Heart right ventricle (tissue), 16 donors: Measurements from ENCODE around the gene TLR4. TPM values are rescaled to one million over a fixed set of nuclear protein-coding genes. Genes with fewer than 3 reads are reported as not detected.

Experiments
- ATAC-seq, 8 donors: fragments of 200-7000 bp; cut with Tn5 transposase; one replicate each; pipeline ENCODE4 v1.9.1; 2020; ENCODE audit warnings: mild to moderate bottlenecking in 8 of 8, moderate library complexity in 8 of 8, moderate number of reproducible peaks in 1 of 8
- DNase-seq, 2 donors: peaks; one replicate each; pipeline ENCODE4 v3.0.0-alpha.2; 2020
- H3K27ac ChIP-seq, 10 donors: fragments of 200-600 bp; sonication (generic) in 2 of 10; one replicate each; pipeline versions ENCODE4 v1.5.0 to v1.8.0; 2020 to 2022; ENCODE audit warnings: mild to moderate bottlenecking in 3 of 10
- H3K27me3 ChIP-seq, 7 donors: fragments of 200-600 bp; one replicate each; pipeline ENCODE4 v1.8.0; 2021 to 2022; ENCODE audit warnings: mild to moderate bottlenecking in 2 of 7
- H3K36me3 ChIP-seq, 9 donors: fragments of 200-600 bp; sonication (generic) in 1 of 9; one replicate each; pipeline versions ENCODE4 v1.5.0 to v1.8.0; 2020 to 2022; ENCODE audit warnings: mild to moderate bottlenecking in 2 of 9
- H3K4me1 ChIP-seq, 9 donors: fragments of 200-600 bp; sonication (generic) in 1 of 9; one replicate each; pipeline versions ENCODE4 v1.5.0 to v1.8.0; 2020 to 2022; ENCODE audit warnings: mild to moderate bottlenecking in 4 of 9
- H3K4me3 ChIP-seq, 10 donors: fragments of 200-600 bp; sonication (generic) in 2 of 10; one replicate each; pipeline versions ENCODE4 v1.5.0 to v1.8.0; 2020 to 2022; ENCODE audit warnings: mild to moderate bottlenecking in 7 of 10, moderate library complexity in 2 of 10
- H3K9me3 ChIP-seq, 11 donors: fragments of 200-600 bp in 10 of 11; sonication (generic) in 2 of 11; one replicate each; pipeline versions ENCODE4 v1.5.0 to v1.8.0; 2013 to 2022; ENCODE audit warnings: mild to moderate bottlenecking in 2 of 11, control low read depth in 1 of 11, moderate library complexity in 1 of 11
- CTCF ChIP-seq, 9 donors: fragments of 200-600 bp; sonication (generic) in 2 of 9; IDR thresholded peaks; one replicate each; pipeline versions ENCODE4 v1.5.0 to v1.8.0; 2021 to 2022; ENCODE audit warnings: antibody characterized with exemption in 9 of 9, mild to moderate bottlenecking in 5 of 9, moderate library complexity in 1 of 9
- WGBS, 2 donors: extraction: QIAGEN DNeasy Blood & Tissue Kit; methylation state at CpG; one replicate each; pipeline ENCODE4 v1.1.7; 2013; ENCODE audit warnings: inconsistent platforms in 1 of 2; 5-methylcytosine and 5-hydroxymethylcytosine counted together
- intact Hi-C, 10 donors: fragments of 100-400 bp; cut with DNase I; formaldehyde crosslinking; loops; one replicate each; pipeline versions ENCODE4 v1.11.1 to v1.14.2; 2022
- polyA plus RNA-seq, 2 donors: library from polyadenylated mRNA; stranded (reverse); fragments of 200-250 nt; gene quantifications; one replicate each; pipeline ENCODE4 v1.2.3, GENCODE V29; 2013
- total RNA-seq, 10 donors: library from RNA; stranded (reverse); fragmentation: NEBNext Ultra II Directional in 3 of 10; extraction: Animal tissue kit (Norgen Biotek cat#: 25700) in 3 of 10; gene quantifications; one replicate each; pipeline versions ENCODE4 v1.2.1 to v1.2.4, GENCODE V29; 2021 to 2023
- donor health status: Arrhythmogenic right ventricular cardiomyopathy.
- donor health status: ischemic (EF 13 %, LVEDD 7.1; RV severe dilation, severe dysfunction).
- donor health status: healthy with polysubstance abuse.
- donor health status: DM: no; HTN: yes; CAD: no.
- donor health status: DM: no; HTN: no; CAD: no.
- donor health status: ischemic (EF 25% LVEDD 6.9; RV normal size, moderate dysfunction).
- donor health status: ischemic (EF 25% LVEDD 5.7; RV mildly dilated, moderate dysfunction).
- donor health status: healthy.
- donor health status: DM: yes; HTN: yes; CAD: no.
- donor health status: Ischemic cardiomyopathy.
- donor health status: ischemic (EF 35%, LVEDD 5.7; RV mildly dilated, moderate dysfunction).
- donor health status: nonischemic (EF 11% LVEDD 7.7; RV severe dilation, severe dysfunction).
- donor health status: DM: yes; HTN: yes; CAD: no.
- donor health status: PGD.
- donor health status: ischemic (EF 29% LVEDD 5.4; RV normal size, mild dysfunction).
- donor health status: nonischemic (EF 23%, LVEDD 6.1; RV moderate dilation, normal function).

The TLR4 gene
- total and polyA plus RNA-seq, 12 donors = 2.3 to 24.7 (median 10.5) TPM

DNA sequence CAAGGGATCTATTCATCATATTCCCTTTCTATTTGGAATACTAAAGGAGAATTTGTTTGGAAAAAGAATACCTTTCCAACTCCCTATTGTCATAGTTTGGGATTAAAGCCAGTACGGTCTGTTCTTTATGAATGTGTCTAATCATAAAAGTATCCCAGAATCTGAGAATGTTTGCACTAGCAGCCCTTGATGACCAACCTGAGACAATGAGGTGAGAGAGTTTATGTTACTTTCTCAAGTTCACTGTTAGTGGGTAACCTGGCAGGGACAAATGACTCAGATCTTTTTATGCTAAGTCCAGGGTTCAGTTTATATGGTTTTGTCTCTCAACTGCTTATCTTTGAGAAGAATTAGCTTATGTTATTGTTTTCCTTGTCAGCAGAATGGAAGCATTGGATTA, 25.3 kb upstream of the TLR4 start:
- H3K4me1 ChIP-seq = peaks cover 0 to 48% (median 14%) of the 10 kb centered on the region in 9 donors
- peaks cover 0 to 11% (median 0%) of the 10 kb centered on the region in 11 donors for H3K9me3 ChIP-seq
- intact Hi-C loops = loop anchor here in 1 of 10 donors (1.0 kb wide), 1 partner anchor 25 kb away; the partner anchor contains the start of gene TLR4
- DNase-seq (no peak), ATAC-seq (peak in 3 of 8 donors; percentile 30 to 67 (median 39))
- H3K27me3 ChIP-seq = no peaks in the 10 kb centered on the region
- no peaks in the 10 kb centered on the region for H3K36me3 ChIP-seq
- 0% methylated on average over 1 of the region's 1 CpG for whole genome bisulfite sequencing, 2 donors
- H3K4me3 ChIP-seq = peak overlapping the region in 2 of 10 donors; percentile 14 to 27
- TF ChIP-seq CTCF (IDR thresholded peaks at IDR 0.05) = no peak
- peak overlapping the region in 8 of 10 donors; percentile 30 to 79 (median 46) for H3K27ac ChIP-seq

- peaks cover 0 to 48% (median 14%) of the 10 kb centered on the region in 9 donors for H3K4me1 ChIP-seq
- no peak for TF ChIP-seq CTCF (IDR thresholded peaks at IDR 0.05)
- H3K36me3 ChIP-seq = no peaks in the 10 kb centered on the region
- intact Hi-C loops = loop anchor here in 1 of 10 donors (1.0 kb wide), 1 partner anchor 25 kb away; the partner anchor contains the start of gene TLR4
- peaks cover 0 to 11% (median 0%) of the 10 kb centered on the region in 11 donors for H3K9me3 ChIP-seq
- peak overlapping the region in 2 of 10 donors; percentile 14 to 27 for H3K4me3 ChIP-seq
- DNase-seq (no peak), ATAC-seq (peak in 3 of 8 donors; percentile 47 to 70 (median 64))
- H3K27ac ChIP-seq = peak overlapping the region in 8 of 10 donors; percentile 30 to 79 (median 46)
- WGBS, 2 donors = 40 to 49% methylated on average over 2 of the region's 2 CpGs
- no peaks in the 10 kb centered on the region for H3K27me3 ChIP-seq
Measured at GRCh38 chr9:117679416-117679815, 24.8 kb upstream of the TLR4 start.

GRCh38 chr9:117681888-117682287, 22.3 kb upstream of the TLR4 start:
- Histone ChIP-seq H3K4me1 (peaks cover 0 to 48% (median 14%) of the 10 kb centered on the region in 9 donors), H3K27ac (no peak overlapping the region), H3K9me3 (no peaks in the 10 kb centered on the region), H3K36me3 (no peaks in the 10 kb centered on the region), H3K4me3 (no peak overlapping the region), H3K27me3 (no peaks in the 10 kb centered on the region)
- intact Hi-C loops = no loop called here
- no peak for TF ChIP-seq CTCF (IDR thresholded peaks at IDR 0.05)
- WGBS, 2 donors = 65 to 85% methylated on average over 2 of the region's 2 CpGs
- DNase-seq (no peak), ATAC-seq (no peak)

GRCh38 chr9:117682955-117683710, 21.1 kb upstream of the TLR4 start:
- Histone ChIP-seq H3K36me3 (no peaks in the 10 kb centered on the region), H3K9me3 (peaks cover 0 to 2% (median 0%) of the 10 kb centered on the region in 11 donors), H3K4me1 (peaks cover 0 to 38% (median 10%) of the 10 kb centered on the region in 9 donors), H3K4me3 (no peak overlapping the region), H3K27me3 (no peaks in the 10 kb centered on the region), H3K27ac (no peak overlapping the region)
- no peak for DNase-seq
- 74 to 76% methylated on average over 3 of the region's 3 CpGs for WGBS, 2 donors
- TF ChIP-seq CTCF (IDR thresholded peaks at IDR 0.05) = no peak
- intact Hi-C loops = no loop called here
- ATAC-seq = no peak
